CD4-positive, alpha-beta T cell treated with Interleukin-4 for 4 hours (primary cell): ENCODE measurements around the gene SLC10A7.

Experiments
- DNase-seq: peaks from one replicate; pipeline ENCODE4 v3.0.0-alpha.2; 2020

Gene SLC10A7

DNA sequence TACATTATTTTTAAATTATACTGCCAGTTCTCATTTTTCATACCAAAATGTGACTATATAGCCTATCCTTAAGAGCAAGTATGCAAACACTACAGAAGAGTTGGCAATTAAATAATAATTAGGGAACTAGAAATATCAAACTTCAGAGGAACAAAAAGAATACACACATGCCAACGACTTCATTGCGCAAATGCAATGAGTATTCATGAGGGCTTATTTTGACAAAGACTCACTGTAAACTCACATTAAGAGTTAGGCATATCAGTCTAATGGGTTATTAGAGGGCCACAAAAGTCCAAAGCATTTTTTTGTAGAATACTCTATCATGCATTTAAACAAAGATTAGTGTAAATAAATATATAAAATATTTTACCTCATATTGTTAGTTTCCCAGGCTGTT lies 31.6 kb downstream of the SLC10A7 start:
- no peak for DNase-seq

GRCh38 chr4:146488495-146489174 lies 33.1 kb downstream of the SLC10A7 start:
- DNase-seq: peak; percentile 6

GRCh38 chr4:146486565-146486964 lies 35.2 kb downstream of the SLC10A7 start:
- DNase-seq: peak; percentile 5

GRCh38 chr4:146485968-146486367 lies 35.8 kb downstream of the SLC10A7 start:
- no peak for DNase-seq

DNA sequence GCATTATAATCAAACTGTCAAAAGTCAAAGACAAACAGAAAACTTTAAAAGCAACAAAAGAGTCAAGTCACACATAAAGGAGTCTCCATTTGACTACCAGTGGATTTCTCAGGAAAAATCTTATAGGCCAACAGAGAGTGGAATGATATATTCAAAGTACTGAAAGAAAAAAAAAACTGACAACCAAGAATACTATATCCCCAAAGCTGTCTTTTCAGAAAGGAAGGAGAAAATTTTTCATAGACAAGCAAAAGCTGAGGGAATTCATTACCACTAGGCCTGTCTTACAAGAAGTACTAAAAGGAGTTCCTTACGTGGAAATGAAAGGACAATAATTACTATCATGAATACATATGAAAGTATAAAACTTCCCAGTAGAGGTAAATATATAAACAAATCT lies 39.0 kb downstream of the SLC10A7 start:
- DNase-seq: no peak

DNA sequence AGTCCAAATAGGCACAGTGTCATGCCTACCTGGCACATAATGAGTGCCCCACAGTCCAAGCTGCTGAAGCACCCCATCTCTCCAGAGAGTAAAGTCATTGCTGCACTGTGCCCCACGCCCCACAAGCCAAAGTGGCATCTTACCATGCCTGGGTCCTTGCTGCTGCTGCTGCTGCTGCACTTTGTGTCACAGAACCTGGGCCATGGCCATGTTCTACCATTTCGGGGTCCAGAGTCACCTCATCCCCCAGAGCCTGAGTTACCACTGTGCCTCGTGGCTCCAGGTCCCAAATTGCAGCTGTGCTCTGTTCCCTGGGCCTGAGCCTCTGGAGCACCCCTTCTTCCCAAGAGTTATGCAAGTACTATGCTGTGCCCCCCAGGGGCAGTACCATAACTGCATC lies 40.5 kb downstream of the SLC10A7 start:
- no peak for DNase-seq

- no peak for DNase-seq
Observed at GRCh38 chr4:146478009-146478408, 43.7 kb downstream of the SLC10A7 start.

- no peak for DNase-seq
Observed at GRCh38 chr4:146477054-146477453, 44.7 kb downstream of the SLC10A7 start.

DNA sequence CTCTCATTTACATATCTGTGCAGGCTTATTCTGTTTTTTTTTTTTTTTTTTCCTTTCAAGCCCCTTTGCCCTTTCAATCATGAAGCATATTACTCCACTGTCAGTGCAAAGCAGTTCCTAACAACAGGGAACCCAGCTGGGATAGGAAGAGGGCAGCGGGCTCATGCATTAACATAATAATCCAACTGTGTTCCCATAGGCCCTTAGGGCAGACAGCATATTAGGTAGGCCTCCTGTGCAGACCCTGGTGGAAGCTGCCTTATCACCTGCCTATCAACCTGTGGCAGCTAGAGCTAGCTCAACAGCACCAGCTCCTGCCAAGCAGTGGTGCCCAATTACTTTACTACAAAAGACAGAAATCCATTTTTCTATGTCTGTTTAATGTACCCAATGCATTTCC lies 49.3 kb downstream of the SLC10A7 start:
- DNase-seq: no peak

- DNase-seq: no peak
Observed at GRCh38 chr4:146470604-146471003, 51.1 kb downstream of the SLC10A7 start.

DNA sequence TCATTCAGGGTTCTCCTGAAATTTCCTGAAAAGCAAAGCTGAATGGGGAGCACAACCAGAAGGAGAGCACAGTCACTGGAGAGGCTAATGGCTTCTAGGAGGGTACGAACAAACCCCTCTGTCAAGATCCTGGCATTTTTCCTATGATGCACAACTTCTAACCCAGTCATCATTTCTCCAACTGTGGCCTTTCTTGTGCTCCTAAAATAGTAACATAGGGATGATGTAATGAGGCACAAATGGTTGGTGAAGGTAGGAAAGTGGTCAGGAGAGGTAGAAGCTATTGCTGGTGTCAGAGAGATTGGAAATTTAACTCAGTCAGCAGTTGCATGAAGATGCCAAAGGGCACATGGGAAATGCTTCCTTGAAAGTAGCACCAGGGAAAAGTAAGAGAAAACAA lies 52.7 kb downstream of the SLC10A7 start:
- no peak for DNase-seq

DNA sequence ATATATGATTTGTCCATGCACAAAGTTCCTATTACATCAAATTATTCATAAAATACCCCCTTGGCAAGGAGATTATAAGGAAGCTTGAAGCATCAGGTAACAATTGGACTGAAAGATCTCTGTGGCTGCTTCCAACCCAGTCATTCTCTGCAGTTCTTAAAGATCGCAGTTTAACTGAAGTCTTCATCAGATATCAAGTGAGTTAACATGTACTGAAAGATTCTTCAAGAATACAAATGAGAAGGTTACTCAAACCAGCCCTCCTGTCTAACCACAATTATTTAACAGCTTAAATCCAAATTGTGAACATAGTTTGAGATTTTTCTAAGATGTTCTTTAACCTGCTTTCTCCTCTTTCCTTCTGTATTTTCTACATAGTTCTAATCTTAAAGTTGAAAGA lies 56.1 kb downstream of the SLC10A7 start:
- no peak for DNase-seq

DNA sequence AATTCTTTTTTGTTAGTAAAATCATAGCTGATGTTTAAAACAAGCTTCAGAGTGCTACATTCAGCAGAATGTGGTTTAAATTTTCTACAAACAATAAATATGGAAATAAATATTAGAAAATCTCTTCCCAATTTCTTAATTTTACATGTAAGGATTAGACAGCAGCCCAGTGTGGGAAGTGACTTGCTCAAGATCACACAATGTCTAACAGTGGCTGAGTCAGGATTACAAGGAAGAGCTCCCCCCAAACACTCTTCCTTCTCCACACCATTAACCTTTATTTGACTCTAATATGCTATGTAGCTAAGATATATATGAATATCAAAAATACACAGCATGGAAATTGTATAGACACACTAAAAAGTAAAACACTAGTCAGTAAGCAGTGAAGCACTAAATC lies 59.5 kb downstream of the SLC10A7 start:
- DNase-seq: no peak

GRCh38 chr4:146458594-146458993 lies 63.1 kb downstream of the SLC10A7 start:
- DNase-seq: peak; percentile 72

DNA sequence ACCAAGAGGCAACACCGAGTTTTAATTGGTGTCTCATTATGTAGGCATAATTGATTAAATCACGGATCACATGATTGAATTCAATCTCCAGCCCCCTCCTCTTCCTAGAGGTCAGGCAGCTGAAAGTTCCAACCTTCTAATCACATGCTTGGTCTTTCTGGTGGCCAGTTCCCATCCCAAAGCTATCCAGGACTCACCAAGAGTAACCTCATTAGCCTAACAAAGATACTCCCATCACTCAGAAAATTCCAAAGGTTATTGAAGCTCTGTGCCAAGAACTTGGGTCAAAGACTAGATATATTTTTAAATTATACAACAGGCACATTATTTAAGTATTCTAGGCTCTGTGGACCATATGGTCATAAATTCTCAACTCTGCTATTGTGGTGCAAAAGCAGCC lies 65.1 kb downstream of the SLC10A7 start:
- DNase-seq: no peak

GRCh38 chr4:146453181-146453807 lies 68.4 kb downstream of the SLC10A7 start:
- no peak for DNase-seq

GRCh38 chr4:146450524-146450923 lies 71.2 kb downstream of the SLC10A7 start:
- no peak for DNase-seq

GRCh38 chr4:146446555-146446954 lies 75.2 kb downstream of the SLC10A7 start:
- no peak for DNase-seq

GRCh38 chr4:146445198-146446150 lies 76.3 kb downstream of the SLC10A7 start:
- no peak for DNase-seq

DNA sequence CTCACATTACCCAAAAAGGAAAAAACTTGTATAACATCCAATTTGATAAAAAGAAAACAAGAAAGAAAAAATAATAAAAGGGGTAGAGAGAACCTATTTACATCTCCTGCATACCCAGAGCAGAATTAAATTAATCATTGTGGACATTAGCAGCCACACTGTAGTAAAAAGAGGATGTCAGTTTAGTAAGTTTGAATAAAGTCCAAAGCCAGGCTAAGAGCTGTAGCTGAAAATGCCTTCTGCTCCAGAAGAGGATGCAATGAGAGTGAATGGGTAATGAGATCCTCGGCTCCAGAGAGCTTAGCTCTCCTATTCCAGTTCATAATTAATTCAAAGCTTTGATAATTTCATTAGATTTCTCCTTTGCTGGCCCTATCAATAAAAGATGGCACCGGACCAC lies 78.2 kb downstream of the SLC10A7 start:
- no peak for DNase-seq

DNA sequence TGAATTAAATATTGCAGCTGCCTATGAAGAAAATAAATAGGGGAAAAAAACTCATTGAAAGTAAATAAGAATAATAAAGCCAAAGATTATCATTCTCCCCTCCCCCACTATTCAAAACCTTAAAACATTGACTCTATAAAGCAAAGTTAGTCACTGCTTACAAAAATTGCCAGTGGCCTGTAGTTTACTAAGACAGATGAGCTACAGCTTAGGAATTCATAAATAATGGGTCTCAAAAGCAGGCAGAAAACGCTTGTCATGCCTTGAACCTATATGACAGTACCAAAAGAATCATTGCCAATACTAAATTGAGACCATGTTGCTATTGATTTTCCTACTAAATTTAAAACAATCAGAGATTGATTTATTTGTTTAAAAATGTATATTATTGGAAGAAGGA lies 78.9 kb downstream of the SLC10A7 start:
- DNase-seq: no peak

DNA sequence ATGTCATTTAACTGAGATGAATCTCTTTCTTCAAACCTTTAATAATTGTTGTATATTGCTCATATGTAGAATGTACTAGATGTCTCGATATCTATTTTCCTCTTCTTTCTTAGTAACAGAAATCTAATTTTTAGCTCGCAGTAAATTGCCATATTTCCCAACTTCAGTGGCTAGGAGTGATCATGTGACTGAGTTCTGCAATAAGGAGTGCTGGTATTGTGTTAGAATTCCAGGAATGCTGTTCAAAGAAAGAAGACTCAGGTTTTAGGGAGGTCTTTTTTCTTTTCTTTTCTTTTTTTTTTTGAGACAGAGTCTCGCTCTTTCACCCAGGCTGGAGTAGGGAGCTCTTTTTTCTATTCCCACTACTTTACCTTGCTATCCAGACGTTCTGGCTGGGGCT lies 81.7 kb downstream of the SLC10A7 start:
- DNase-seq: no peak

DNA sequence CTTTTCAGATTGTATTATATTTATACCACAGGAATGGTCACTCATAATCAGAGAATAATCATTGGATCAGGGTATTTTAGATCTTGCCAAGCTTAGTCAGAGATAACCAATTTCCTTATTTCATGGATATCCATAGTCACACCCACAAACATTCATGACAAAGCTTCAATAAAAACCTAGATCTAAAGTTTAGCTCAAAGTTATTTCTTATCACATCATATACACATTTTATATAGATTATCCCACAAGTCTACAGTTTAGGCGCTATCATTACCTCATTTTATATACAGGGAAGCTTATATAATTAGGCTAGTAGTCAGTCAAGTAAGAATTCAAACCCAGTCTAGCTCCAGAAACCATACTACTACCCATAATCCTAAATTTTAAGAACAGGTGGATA lies 82.3 kb downstream of the SLC10A7 start:
- no peak for DNase-seq

GRCh38 chr4:146437778-146438177 lies 84.0 kb downstream of the SLC10A7 start:
- DNase-seq: no peak
